OCI-LY1 (cell line): Measurements from ENCODE around the gene ADAMTS12.

Experiments
- CTCF ChIP-seq: fragments of 200-600 bp; sonication (generic), shearing (Covaris generic); IDR thresholded peaks from 2 replicates; pipeline ENCODE4 v1.5.1; 2017; ENCODE audit warnings: mild to moderate bottlenecking, antibody characterized with exemption, low read length, moderate library complexity, mixed read lengths
- EZH2 ChIP-seq: fragments of 200-600 bp; sonication (generic), shearing (Covaris generic); IDR thresholded peaks from 2 replicates; pipeline ENCODE4 v1.8.0; 2017; ENCODE audit warnings: borderline replicate concordance, mixed run types, mild to moderate bottlenecking, antibody characterized with exemption, low read length, moderate library complexity, mixed read lengths

GRCh38 chr5:33890131-33891032 lies 1.4 kb downstream of the ADAMTS12 start:
- no peak for TF ChIP-seq CTCF
- no peak for TF ChIP-seq EZH2
